H1 (cell line): Measurements from ENCODE around the gene CLEC16A. TPM values are rescaled to one million over a fixed set of nuclear protein-coding genes. Genes with fewer than 3 reads are reported as not detected.

ENCODE experiments used
- CTCF ChIA-PET: fragments of 300-600 bp; sonication (Branson Sonifier 250); formaldehyde crosslinking; loops from one replicate; lab custom pipeline; 2021; ENCODE audit not compliant: partially characterized antibody; lab: Charles Lee
- POLR2A ChIA-PET: fragments of 300-600 bp; sonication (Branson Sonifier 250); formaldehyde crosslinking; loops from one replicate; lab custom pipeline; 2021; ENCODE audit warnings: inconsistent platforms; ENCODE audit not compliant: partially characterized antibody; lab: Charles Lee
- DNase-seq, 2 experiments: peaks; one replicate each; pipeline versions ENCODE4 v3.0.0 to v3.0.0-alpha.2; 2010 to 2022; ENCODE audit warnings: low spot score in 2 of 2, low read depth in 1 of 2, mixed read lengths in 1 of 2
- FAIRE-seq: peaks from 2 replicates; lab custom pipeline; 2011; peaks lifted over from hg19 to GRCh38; lab: Jason Lieb, UNC
- H2AFZ ChIP-seq: 2 replicates; pipeline ENCODE4 v1.8.1; 2012; ENCODE audit warnings: low read length, inconsistent platforms
- H2AK5ac ChIP-seq: 2 replicates; pipeline ENCODE4 v1.6.1; 2013; ENCODE audit warnings: low read depth, low read length
- H2BK120ac ChIP-seq: replicated peaks from 2 replicates; pipeline ENCODE3; 2013; ENCODE audit warnings: low read depth, low read length, inconsistent platforms
- H2BK12ac ChIP-seq: 2 replicates; pipeline ENCODE4 v1.6.1; 2013; ENCODE audit warnings: low read depth, low read length
- H2BK15ac ChIP-seq: 2 replicates; pipeline ENCODE4 v1.6.1; 2013; ENCODE audit warnings: low read length
- H2BK20ac ChIP-seq: 2 replicates; pipeline ENCODE4 v1.6.1; 2013; ENCODE audit warnings: low read length
- H2BK5ac ChIP-seq: 2 replicates; pipeline ENCODE4 v1.6.1; 2013; ENCODE audit warnings: low read depth, low read length
- H3K14ac ChIP-seq: 2 replicates; pipeline ENCODE4 v1.6.1; 2013; ENCODE audit warnings: inconsistent platforms; ENCODE audit not compliant: insufficient read length
- H3K18ac ChIP-seq: 2 replicates; pipeline ENCODE4 v1.6.1; 2013; ENCODE audit warnings: low read length; ENCODE audit errors: extremely low read depth
- H3K23ac ChIP-seq: 2 replicates; pipeline ENCODE4 v1.6.1; 2013; ENCODE audit warnings: inconsistent platforms; ENCODE audit not compliant: insufficient read length
- H3K23me2 ChIP-seq: 2 replicates; pipeline ENCODE4 v1.6.1; 2013; ENCODE audit warnings: low read depth, low read length
- H3K27ac ChIP-seq: 2 replicates; pipeline ENCODE4 v1.6.1; 2011; ENCODE audit warnings: low read depth, low read length, inconsistent platforms
- H3K27me3 ChIP-seq, 4 experiments: replicated peaks in 1 of 4; 1 replicate in 1 of 4; 2 replicates in 3 of 4; pipeline versions ENCODE4 v1.6.1 to v1.8.1; 2011 to 2013; ENCODE audit warnings: low read length in 3 of 4, mild to moderate bottlenecking in 3 of 4, inconsistent platforms in 2 of 4, mixed read lengths in 2 of 4, moderate library complexity in 1 of 4; ENCODE audit not compliant: control insufficient read depth in 3 of 4, insufficient read depth in 3 of 4; ENCODE audit errors: extremely low read depth in 1 of 4
- H3K36me3 ChIP-seq, 4 experiments: 2 replicates each; pipeline versions ENCODE4 v1.6.1 to v1.8.1; 2011 to 2013; ENCODE audit warnings: mild to moderate bottlenecking in 4 of 4, low read length in 3 of 4, moderate library complexity in 2 of 4, control low read depth in 1 of 4, inconsistent platforms in 1 of 4; ENCODE audit not compliant: insufficient read depth in 4 of 4, control insufficient read depth in 2 of 4
- H3K4ac ChIP-seq: replicated peaks from 2 replicates; pipeline ENCODE3; 2013; ENCODE audit warnings: low read length, low read depth, mixed read lengths, inconsistent platforms; ENCODE audit not compliant: insufficient read length
- H3K4me1 ChIP-seq, 4 experiments: replicated peaks in 1 of 4; 1 replicate in 1 of 4; 2 replicates in 3 of 4; pipeline versions ENCODE4 v1.6.1 to v1.8.1; 2011 to 2013; ENCODE audit warnings: low read length in 3 of 4, inconsistent platforms in 2 of 4, mixed read lengths in 1 of 4; ENCODE audit not compliant: insufficient read depth in 4 of 4, control insufficient read depth in 3 of 4
- H3K4me2 ChIP-seq, 2 experiments: 2 replicates each; pipeline versions ENCODE4 v1.6.1 to v1.8.1; 2011 to 2013; ENCODE audit warnings: low read depth in 2 of 2, low read length in 2 of 2, control low read depth in 1 of 2, inconsistent platforms in 1 of 2, mild to moderate bottlenecking in 1 of 2; ENCODE audit not compliant: insufficient read depth in 1 of 2
- H3K4me3 ChIP-seq, 4 experiments: fragments of 200-600, 300-600 bp in 1 of 4; sonication (generic), shearing (Covaris generic), sonication (Bioruptor Twin) in 1 of 4; 2 replicates each; pipeline versions ENCODE4 v1.5.1 to v1.8.1; 2011 to 2016; ENCODE audit warnings: low read length in 4 of 4, low read depth in 3 of 4, control low read depth in 2 of 4, inconsistent platforms in 2 of 4, mild to moderate bottlenecking in 2 of 4, mixed read lengths in 1 of 4, moderate library complexity in 1 of 4; ENCODE audit not compliant: insufficient read depth in 2 of 4; ENCODE audit errors: extremely low read depth in 1 of 4
- H3K56ac ChIP-seq: replicated peaks from 2 replicates; pipeline ENCODE3; 2013; ENCODE audit warnings: low read depth, mild to moderate bottlenecking, mixed read lengths, low read length, inconsistent platforms; ENCODE audit not compliant: insufficient read length
- H3K79me1 ChIP-seq: 2 replicates; pipeline ENCODE4 v1.6.1; 2013; ENCODE audit warnings: low read depth, low read length, control low read depth
- H3K79me2 ChIP-seq, 2 experiments: 2 replicates each; pipeline versions ENCODE4 v1.6.1 to v1.8.1; 2012 to 2013; ENCODE audit warnings: low read length in 2 of 2, mild to moderate bottlenecking in 2 of 2, inconsistent platforms in 1 of 2; ENCODE audit not compliant: insufficient read depth in 2 of 2, control insufficient read depth in 1 of 2
- H3K9ac ChIP-seq, 4 experiments: replicated peaks in 1 of 4; 1 replicate in 1 of 4; 2 replicates in 3 of 4; pipeline versions ENCODE4 v1.6.1 to v1.8.1; 2011 to 2013; ENCODE audit warnings: low read depth in 3 of 4, low read length in 3 of 4, control low read depth in 2 of 4, mild to moderate bottlenecking in 2 of 4, moderate library complexity in 2 of 4, inconsistent platforms in 1 of 4; ENCODE audit errors: extremely low read depth in 1 of 4
- H3K9me3 ChIP-seq, 2 experiments: 2 replicates each; pipeline versions ENCODE4 v1.6.1 to v1.8.1; 2012 to 2013; ENCODE audit warnings: mild to moderate bottlenecking in 2 of 2, moderate library complexity in 2 of 2, control low read depth in 1 of 2, inconsistent platforms in 1 of 2, low read depth in 1 of 2, low read length in 1 of 2, mixed read lengths in 1 of 2; ENCODE audit not compliant: insufficient read depth in 2 of 2
- H4K20me1 ChIP-seq, 2 experiments: replicated peaks in 1 of 2; 2 replicates each; pipeline versions ENCODE3 to v1.8.1; 2011 to 2013; ENCODE audit warnings: inconsistent platforms in 2 of 2, low read length in 2 of 2, mild to moderate bottlenecking in 1 of 2; ENCODE audit not compliant: insufficient read depth in 2 of 2, control insufficient read depth in 1 of 2
- H4K5ac ChIP-seq: 2 replicates; pipeline ENCODE4 v1.6.1; 2013; ENCODE audit warnings: low read length, low read depth, mixed read lengths, inconsistent platforms; ENCODE audit not compliant: insufficient read length
- H4K8ac ChIP-seq: 2 replicates; pipeline ENCODE4 v1.8.0; 2013; ENCODE audit warnings: mild to moderate bottlenecking, moderate library complexity, low read length, inconsistent platforms; ENCODE audit not compliant: insufficient read depth; ENCODE audit errors: extremely low read depth
- H4K91ac ChIP-seq: replicated peaks from 2 replicates; pipeline ENCODE3; 2013; ENCODE audit warnings: low read length, mixed read lengths, inconsistent platforms; ENCODE audit not compliant: insufficient read length
- CBX5 ChIP-seq: fragments of 300-800, 300-1000 bp; sonication (generic); IDR thresholded peaks from 2 replicates; pipeline ENCODE4 v1.7.1; 2016; ENCODE audit warnings: antibody characterized with exemption, low read length, low read depth
- CHD1 ChIP-seq: IDR thresholded peaks from 2 replicates; pipeline ENCODE4 v1.6.1; 2012; ENCODE audit warnings: low read depth, low read length, improper control_type of control experiment
- CHD2 ChIP-seq: IDR thresholded peaks from 2 replicates; pipeline ENCODE4 v1.6.1; 2012; ENCODE audit warnings: low read length, improper control_type of control experiment
- KDM4A ChIP-seq: IDR thresholded peaks from one replicate; pipeline ENCODE4 v1.7.1; 2012; ENCODE audit warnings: low read depth, mild to moderate bottlenecking, moderate library complexity, low read length, inconsistent platforms; ENCODE audit not compliant: severe bottlenecking
- KDM5A ChIP-seq: fragments of 200-600 bp; IDR thresholded peaks from 2 replicates; pipeline ENCODE4 v1.7.1; 2012; ENCODE audit warnings: mild to moderate bottlenecking, low read length, inconsistent platforms, mixed read lengths
- NRF1 ChIP-seq: IDR thresholded peaks from 2 replicates; pipeline ENCODE4 v1.6.1; 2011; ENCODE audit warnings: mild to moderate bottlenecking, low read depth, low read length, improper control_type of control experiment
- SAP30 ChIP-seq: fragments of 300-600 bp; sonication (generic); IDR thresholded peaks from 2 replicates; pipeline ENCODE4 v1.7.1; 2012; ENCODE audit warnings: low read length, moderate library complexity, mild to moderate bottlenecking, inconsistent platforms; ENCODE audit not compliant: insufficient read depth, insufficient replicate concordance
- SIRT6 ChIP-seq: IDR thresholded peaks from one replicate; pipeline ENCODE4 v1.7.1; 2012; ENCODE audit warnings: low read length, inconsistent platforms
- SP2 ChIP-seq: IDR thresholded peaks from 2 replicates; pipeline ENCODE4 v1.6.1; 2012; ENCODE audit warnings: mild to moderate bottlenecking, low read length, inconsistent platforms
- SP4 ChIP-seq: IDR thresholded peaks from 2 replicates; pipeline ENCODE4 v1.6.1; 2012; ENCODE audit warnings: low read length, inconsistent platforms
- WGBS, 2 experiments: shearing (Covaris generic) in 1 of 2; methylation state at CpG; one replicate each; pipeline versions ENCODE4 v1.1.6 to v1.1.7; 2013 to 2015; ENCODE audit warnings: low lambda C conversion rate in 2 of 2, mixed read lengths in 2 of 2, inconsistent platforms in 1 of 2, low coverage in 1 of 2, missing lambda C conversion rate in 1 of 2; ENCODE audit not compliant: insufficient replicate concordance in 2 of 2, insufficient coverage in 1 of 2, insufficient read length in 1 of 2; ENCODE audit errors: extremely low coverage in 1 of 2, missing lambda C conversion rate in 1 of 2; 5-methylcytosine and 5-hydroxymethylcytosine counted together
- polyA plus RNA-seq, 7 experiments: library from polyadenylated mRNA; depleted of rRNA in 3 of 7; stranded (reverse) in 5 of 7; unstranded in 2 of 7; fragments of >200 nt in 5 of 7; fragments of 200-250 nt in 2 of 7; gene quantifications; 1 replicate in 5 of 7; 2 replicates in 1 of 7; 4 replicates in 1 of 7; pipeline versions ENCODE4 v1.2.1 to v1.2.3, GENCODE V29; 2011 to 2013; ENCODE audit warnings: missing spikeins in 2 of 7, mixed read lengths in 2 of 7
- total RNA-seq: library from RNA; stranded (reverse); fragmentation: NEBNext Ultra II Directional; extraction: Animal tissue kit (Norgen Biotek cat#: 25700); gene quantifications from 2 replicates; pipeline ENCODE4 v1.2.1, GENCODE V29; 2021

Gene CLEC16A
- total and polyA plus RNA-seq, 2 of the 8 experiments (the other 6 are each of a cell fraction or from before 2014, with no cell fraction given), result 7.6 to 19.3 TPM

- H4K20me1 ChIP-seq, result no peaks in the 10 kb centered on the region
- H4K91ac ChIP-seq, result no peak overlapping the region
- H2BK120ac ChIP-seq, result no peak overlapping the region
- no peak overlapping the region for H3K4me3 ChIP-seq
- H2BK15ac ChIP-seq, result no peak overlapping the region
- no peak overlapping the region for H4K8ac ChIP-seq
- DNase-seq (no peak), FAIRE-seq (no peak)
- H3K4me1 ChIP-seq, result peaks cover 0 to 3% (median 2%) of the 10 kb centered on the region in 4 experiments; a peak in 5 of 7 replicates
- 0 out of 2 replicates have a peak overlapping the region, but pooled peaks have one; percentile 27 for H2BK12ac ChIP-seq
- H2AK5ac ChIP-seq, result no peak overlapping the region
- H4K5ac ChIP-seq, result no peak overlapping the region
- WGBS, 2 experiments, result 90% methylated on average over 8 of the region's 8 CpGs; no CpG with 5 or more reads in 1 of the 2 experiments
- no peaks in the 10 kb centered on the region for H3K9me3 ChIP-seq
- H3K4me2 ChIP-seq, result no peak overlapping the region
- H3K36me3 ChIP-seq, result no peaks in the 10 kb centered on the region; a peak in 1 of 8 replicates
- H3K79me2 ChIP-seq, result no peaks in the 10 kb centered on the region
- H3K4ac ChIP-seq, result no peak overlapping the region
- no peak overlapping the region for H3K14ac ChIP-seq
- no peak overlapping the region for H2BK20ac ChIP-seq
- no peak overlapping the region for H3K56ac ChIP-seq
- H3K23me2 ChIP-seq, result no peaks in the 10 kb centered on the region; the same call in 1 of the 2 replicates
- ChIA-PET CTCF (interaction anchor here (0.5 to 2.2 kb wide), 6 partner anchors 10 to 168 kb away, joined by 3 to 7 read pairs (median 3); no protein-coding TSS in a partner anchor), POLR2A (no interaction called here)
- H3K18ac ChIP-seq, result no peak overlapping the region
- H2BK5ac ChIP-seq, result no peak overlapping the region
- H3K79me1 ChIP-seq, result no peaks in the 10 kb centered on the region
- no peak overlapping the region for H3K23ac ChIP-seq
- H2AFZ ChIP-seq, result no peak overlapping the region
- no peak overlapping the region for H3K27ac ChIP-seq
- TF ChIP-seq CHD1 (no peak), CBX5 (no peak), SP2 (no peak), SP4 (no peak), SAP30 (no peak), SIRT6 (no peak), CHD2 (no peak), KDM5A (no peak), KDM4A (no peak), NRF1 (no peak)
- TF ChIP-seq, all 59 proteins: peak for 0
- H3K27me3 ChIP-seq, result no peaks in the 10 kb centered on the region
- H3K9ac ChIP-seq, result no peak overlapping the region; a peak in 1 of 7 replicates
Observed at GRCh38 chr16:11138769-11139325, 194.5 kb downstream of the CLEC16A start.
